SW 1271 (cell line): Measurements from ENCODE around the gene VPS4A.
"Not testable (repeated sequence)": the region's sequence is repeated elsewhere in the genome, so short reads cannot be mapped to it uniquely, and the experiment has no call there.

Experiments
- DNase-seq, 2 experiments: peaks; one replicate each; lab custom pipeline; 2025; lab: John Stamatoyannopoulos, UW

The VPS4A gene

GRCh38 chr16:69310653-69311532, at the start of gene VPS4A:
Gene VPS4A, plus strand, starts transcription at chr16:69311350. Its CDS starts 162 bp downstream, at chr16:69311512.
- DNase-seq = peak; percentile 71 to 91

GRCh38 chr16:69266334-69267063, 44.7 kb upstream of the VPS4A start:
- DNase-seq = no peak

- DNase-seq = no peak
Observed at GRCh38 chr16:69267633-69268032, 43.5 kb upstream of the VPS4A start.

GRCh38 chr16:69270395-69270794, 40.8 kb upstream of the VPS4A start:
- no peak for DNase-seq

- DNase-seq = no peak
Observed at GRCh38 chr16:69270831-69271230, 40.3 kb upstream of the VPS4A start.

GRCh38 chr16:69273009-69273408, 38.1 kb upstream of the VPS4A start:
- DNase-seq = no peak

- no peak for DNase-seq
Observed at GRCh38 chr16:69274699-69275235, 36.4 kb upstream of the VPS4A start.

- DNase-seq = no peak
Observed at GRCh38 chr16:69276148-69277115, 34.7 kb upstream of the VPS4A start.

GRCh38 chr16:69277413-69277812, 33.7 kb upstream of the VPS4A start:
- DNase-seq = no peak

GRCh38 chr16:69283851-69284250, 27.3 kb upstream of the VPS4A start:
- DNase-seq = no peak

- no peak for DNase-seq
Observed at GRCh38 chr16:69285240-69285639, 25.9 kb upstream of the VPS4A start.

- DNase-seq = peak in 1 of 2 experiments; percentile 62
Observed at GRCh38 chr16:69286941-69287713, 24.0 kb upstream of the VPS4A start.

GRCh38 chr16:69291657-69292056, 19.5 kb upstream of the VPS4A start:
- not testable (repeated sequence) for DNase-seq

- no peak for DNase-seq
Observed at GRCh38 chr16:69293401-69293800, 17.7 kb upstream of the VPS4A start.

- no peak for DNase-seq
Observed at GRCh38 chr16:69294051-69294450, 17.1 kb upstream of the VPS4A start.

GRCh38 chr16:69296771-69297170, 14.4 kb upstream of the VPS4A start:
- DNase-seq = not testable (repeated sequence)

- no peak for DNase-seq
Observed at GRCh38 chr16:69298261-69298660, 12.9 kb upstream of the VPS4A start.

- DNase-seq = no peak
Observed at GRCh38 chr16:69301187-69301586, 10.0 kb upstream of the VPS4A start.

- no peak for DNase-seq
Observed at GRCh38 chr16:69301861-69302260, 9.3 kb upstream of the VPS4A start.

GRCh38 chr16:69302301-69302700, 8.8 kb upstream of the VPS4A start:
- DNase-seq = no peak

GRCh38 chr16:69306031-69306430, 5.1 kb upstream of the VPS4A start:
- no peak for DNase-seq
